ENCODE data around the gene ATP6V0B.

The ATP6V0B gene

GRCh38 chr1:44020464-44020863 is 45.7 kb downstream of the ATP6V0B start:
- no peak overlapping the region for H2AFZ ChIP-seq (ENCODE audit: low read depth, low read length)
- H3K79me2 ChIP-seq (ENCODE audit: low read length) = no peaks in the 10 kb centered on the region
- no peak overlapping the region for H3K4me2 ChIP-seq (ENCODE audit: low read length)
- H3K27ac ChIP-seq (ENCODE audit: low read length) = no peak overlapping the region
- TF ChIP-seq EZH2phosphoT487 (IDR thresholded peaks at IDR 0.05; ENCODE audit: low read depth) = no peak
- TF ChIP-seq CTCF (IDR thresholded peaks at IDR 0.05; ENCODE audit: low read depth, low read length) = no peak
- H3K9me3 ChIP-seq (ENCODE audit: insufficient read depth, low read length) = no peaks in the 10 kb centered on the region
- H4K20me1 ChIP-seq (ENCODE audit: insufficient read depth, low read length) = no peaks in the 10 kb centered on the region
- no peak overlapping the region for H3K4me3 ChIP-seq (ENCODE audit: low read length)
- H3K27me3 ChIP-seq (ENCODE audit: low read depth, low read length) = no peaks in the 10 kb centered on the region
- H3K36me3 ChIP-seq (replicated peaks; ENCODE audit: low read depth, low read length) = no peaks in the 10 kb centered on the region
- H3K9ac ChIP-seq (ENCODE audit: low read length) = no peak overlapping the region
- H3K4me1 ChIP-seq (ENCODE audit: low read length) = peaks cover 10% of the 10 kb centered on the region

DNA sequence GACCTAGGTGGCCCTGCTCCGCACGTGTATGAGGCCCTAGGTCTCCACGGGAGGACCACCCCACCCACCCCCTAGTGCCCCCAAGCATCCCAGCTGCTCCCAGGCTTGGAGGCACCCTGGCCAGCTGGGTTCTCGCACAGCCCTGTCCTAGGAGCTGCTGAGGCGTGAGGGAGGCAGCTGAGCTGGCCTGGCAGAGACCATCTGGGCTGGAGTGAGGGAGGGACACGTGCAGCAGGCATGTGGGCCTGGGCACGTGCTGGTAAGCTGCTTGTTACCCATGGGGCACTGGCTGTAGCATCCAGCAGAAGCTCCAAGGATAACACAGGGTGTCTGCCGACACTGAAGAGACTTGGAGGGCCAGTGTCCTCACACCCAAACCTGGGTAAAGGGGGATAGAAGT is 46.4 kb downstream of the ATP6V0B start:
- Histone ChIP-seq H3K27me3 (ENCODE audit: low read depth, low read length) (no peaks in the 10 kb centered on the region), H3K9ac (ENCODE audit: low read length) (no peak overlapping the region), H3K4me2 (ENCODE audit: low read length) (no peak overlapping the region), H3K4me1 (ENCODE audit: low read length) (peaks cover 16% of the 10 kb centered on the region), H3K27ac (ENCODE audit: low read length) (no peak overlapping the region), H4K20me1 (ENCODE audit: insufficient read depth, low read length) (no peaks in the 10 kb centered on the region), H3K79me2 (ENCODE audit: low read length) (no peaks in the 10 kb centered on the region), H3K9me3 (ENCODE audit: insufficient read depth, low read length) (no peaks in the 10 kb centered on the region), H2AFZ (ENCODE audit: low read depth, low read length) (no peak overlapping the region), H3K4me3 (ENCODE audit: low read length) (no peak overlapping the region), H3K36me3 (replicated peaks; ENCODE audit: low read depth, low read length) (no peaks in the 10 kb centered on the region)
- TF ChIP-seq CTCF (IDR thresholded peaks at IDR 0.05; ENCODE audit: low read depth, low read length) = no peak
- no peak for TF ChIP-seq EZH2phosphoT487 (IDR thresholded peaks at IDR 0.05; ENCODE audit: low read depth)

- Histone ChIP-seq H3K9ac (ENCODE audit: low read length) (no peak overlapping the region), H3K4me2 (ENCODE audit: low read length) (no peak overlapping the region), H4K20me1 (ENCODE audit: insufficient read depth, low read length) (no peaks in the 10 kb centered on the region), H3K27ac (ENCODE audit: low read length) (no peak overlapping the region), H3K4me1 (ENCODE audit: low read length) (peaks cover 17% of the 10 kb centered on the region), H3K9me3 (ENCODE audit: insufficient read depth, low read length) (no peaks in the 10 kb centered on the region), H3K79me2 (ENCODE audit: low read length) (no peaks in the 10 kb centered on the region), H2AFZ (ENCODE audit: low read depth, low read length) (no peak overlapping the region), H3K4me3 (ENCODE audit: low read length) (no peak overlapping the region), H3K36me3 (replicated peaks; ENCODE audit: low read depth, low read length) (no peaks in the 10 kb centered on the region), H3K27me3 (ENCODE audit: low read depth, low read length) (no peaks in the 10 kb centered on the region)
- TF ChIP-seq EZH2phosphoT487 (IDR thresholded peaks at IDR 0.05; ENCODE audit: low read depth) = no peak
- TF ChIP-seq CTCF (IDR thresholded peaks at IDR 0.05; ENCODE audit: low read depth, low read length) = no peak
Measured at GRCh38 chr1:44021581-44022321, 47.0 kb downstream of the ATP6V0B start.

GRCh38 chr1:44024031-44024902 is 49.5 kb downstream of the ATP6V0B start:
- no peaks in the 10 kb centered on the region for H3K27me3 ChIP-seq (ENCODE audit: low read depth, low read length)
- H3K4me3 ChIP-seq (ENCODE audit: low read length) = peak overlapping the region; percentile 51; the same call in 1 of the 2 replicates
- H3K27ac ChIP-seq (ENCODE audit: low read length) = peak overlapping the region; percentile 32; the same call in 1 of the 2 replicates
- no peak overlapping the region for H2AFZ ChIP-seq (ENCODE audit: low read depth, low read length)
- H3K4me2 ChIP-seq (ENCODE audit: low read length) = peak overlapping the region; percentile 78
- no peaks in the 10 kb centered on the region for H3K36me3 ChIP-seq (replicated peaks; ENCODE audit: low read depth, low read length)
- no peaks in the 10 kb centered on the region for H3K9me3 ChIP-seq (ENCODE audit: insufficient read depth, low read length)
- H3K4me1 ChIP-seq (ENCODE audit: low read length) = peaks cover 20% of the 10 kb centered on the region
- no peaks in the 10 kb centered on the region for H3K79me2 ChIP-seq (ENCODE audit: low read length)
- H4K20me1 ChIP-seq (ENCODE audit: insufficient read depth, low read length) = no peaks in the 10 kb centered on the region
- TF ChIP-seq CTCF (IDR thresholded peaks at IDR 0.05; ENCODE audit: low read depth, low read length) (no peak), EZH2phosphoT487 (IDR thresholded peaks at IDR 0.05; ENCODE audit: low read depth) (no peak)
- H3K9ac ChIP-seq (ENCODE audit: low read length) = peak overlapping the region; percentile 6; the same call in 1 of the 2 replicates
